ENCODE data around the gene CDS2.

Gene CDS2

GRCh38 chr20:5207138-5207537 lies 80.3 kb downstream of the CDS2 start (continued):
- no peak for TF ChIP-seq INSM2 (tag by site-specific recombination; IDR thresholded peaks at IDR 0.05)
- no peak for TF ChIP-seq ZNF302 (tag by site-specific recombination; IDR thresholded peaks at IDR 0.05; ENCODE audit: low read depth)
- TF ChIP-seq SP2 (tag by site-specific recombination; IDR thresholded peaks at IDR 0.05) = no peak
- no peak for TF ChIP-seq GLIS1 (tag by site-specific recombination; IDR thresholded peaks at IDR 0.05)
- TF ChIP-seq ZNF513 (tag by site-specific recombination; IDR thresholded peaks at IDR 0.05) = no peak
- no peak for TF ChIP-seq ZNF626 (tag by site-specific recombination; IDR thresholded peaks at IDR 0.05)
- no peak for TF ChIP-seq KLF8 (tag by site-specific recombination; IDR thresholded peaks at IDR 0.05)
- no peak for TF ChIP-seq ZNF26 (tag by site-specific recombination; IDR thresholded peaks at IDR 0.05)
- TF ChIP-seq ZNF473 (tag by site-specific recombination; IDR thresholded peaks at IDR 0.05) = no peak
- TF ChIP-seq, protein P1, sequence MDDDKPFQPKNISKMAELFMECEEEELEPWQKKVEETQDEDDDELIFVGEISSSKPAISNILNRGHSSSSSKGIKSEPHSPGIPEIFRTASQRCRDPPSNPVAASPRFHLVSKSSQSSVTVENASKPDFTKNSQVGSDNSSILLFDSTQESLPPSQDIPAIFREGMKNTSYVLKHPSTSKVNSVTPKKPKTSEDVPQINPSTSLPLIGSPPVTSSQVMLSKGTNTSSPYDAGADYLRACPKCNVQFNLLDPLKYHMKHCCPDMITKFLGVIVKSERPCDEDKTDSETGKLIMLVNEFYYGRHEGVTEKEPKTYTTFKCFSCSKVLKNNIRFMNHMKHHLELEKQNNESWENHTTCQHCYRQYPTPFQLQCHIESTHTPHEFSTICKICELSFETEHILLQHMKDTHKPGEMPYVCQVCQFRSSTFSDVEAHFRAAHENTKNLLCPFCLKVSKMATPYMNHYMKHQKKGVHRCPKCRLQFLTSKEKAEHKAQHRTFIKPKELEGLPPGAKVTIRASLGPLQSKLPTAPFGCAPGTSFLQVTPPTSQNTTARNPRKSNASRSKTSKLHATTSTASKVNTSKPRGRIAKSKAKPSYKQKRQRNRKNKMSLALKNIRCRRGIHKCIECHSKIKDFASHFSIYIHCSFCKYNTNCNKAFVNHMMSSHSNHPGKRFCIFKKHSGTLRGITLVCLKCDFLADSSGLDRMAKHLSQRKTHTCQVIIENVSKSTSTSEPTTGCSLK (tag by site-specific recombination; IDR thresholded peaks at IDR 0.05) = no peak

DNA sequence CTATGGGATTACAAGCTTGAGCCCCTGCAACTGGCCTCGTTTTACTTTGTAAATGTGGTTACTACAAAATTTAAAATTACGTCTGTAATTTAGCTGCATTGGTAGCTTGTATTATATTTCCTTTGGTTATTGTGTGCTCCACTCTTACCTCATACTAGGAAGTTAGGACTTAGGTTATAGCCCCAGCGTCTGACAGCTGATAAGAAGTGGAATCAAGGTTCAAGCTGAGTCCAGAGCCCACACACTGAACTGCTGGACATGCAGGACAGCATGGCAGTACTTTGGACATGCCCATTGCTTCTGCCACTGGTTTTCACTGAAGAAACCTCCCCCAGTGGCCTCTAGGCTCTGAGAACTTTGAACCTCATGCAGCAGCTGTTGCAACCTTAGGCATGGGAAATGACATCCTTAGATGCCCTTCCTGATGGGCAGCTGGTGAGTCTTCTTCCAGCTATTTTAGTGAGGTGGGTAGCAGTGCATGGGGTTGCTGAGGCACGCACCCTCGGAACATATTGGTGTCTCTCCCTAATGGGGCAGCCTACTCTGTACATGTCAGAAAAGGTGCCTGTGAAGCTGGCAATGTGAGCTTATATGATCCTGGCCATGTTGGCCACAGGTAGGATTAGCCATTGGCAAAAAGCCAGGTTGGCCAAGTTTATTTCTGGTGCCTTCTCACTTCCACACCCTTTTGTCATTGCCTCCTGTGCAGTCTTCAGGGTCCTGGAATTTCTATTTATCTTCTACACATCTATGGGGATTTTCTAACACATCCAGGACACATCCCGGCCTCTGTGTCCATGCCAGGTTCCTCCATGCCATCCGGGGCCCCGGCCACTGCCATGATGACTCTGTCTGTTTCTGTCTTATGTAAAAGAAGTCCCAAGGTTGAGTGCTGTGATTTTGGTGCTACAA lies 85.3 kb downstream of the CDS2 start:
- Histone ChIP-seq H3K4me1 (ENCODE audit: control insufficient read depth, insufficient read depth, low read length) (no peaks in the 10 kb centered on the region), H3K27ac (ENCODE audit: extremely low read depth, low read depth, low read length) (no peak overlapping the region), H3K4me3 (ENCODE audit: low read depth, low read length) (no peak overlapping the region), H3K9me3 (ENCODE audit: control insufficient read depth, insufficient read depth, low read depth, low read length) (no peaks in the 10 kb centered on the region), H3K36me3 (ENCODE audit: control insufficient read depth in 2 of 2, insufficient read depth in 1 of 2, low read length in 2 of 2) (peaks cover 5 to 9% of the 10 kb centered on the region in 2 experiments; a peak in 2 of 3 replicates)
- ChIA-PET CTCF (interaction anchor here (0.9 to 14.2 kb wide), 4 partner anchors 9 to 20 kb away, joined by 3 to 272 read pairs (median 3); no protein-coding TSS in a partner anchor), POLR2A (interaction anchor here (0.6 to 1.2 kb wide), 2 partner anchors 92 to 124 kb away, joined by 3 to 5 read pairs; partner anchors contain the start of gene PCNA)
- TF ChIP-seq ZNF585B (tag by site-specific recombination; IDR thresholded peaks at IDR 0.05) (no peak), ZNF513 (tag by site-specific recombination; IDR thresholded peaks at IDR 0.05) (no peak), ZNF266 (tag by site-specific recombination; IDR thresholded peaks at IDR 0.05; ENCODE audit: low read depth) (no peak), ZFP69B (tag by site-specific recombination; IDR thresholded peaks at IDR 0.05) (no peak), ZNF221 (tag by site-specific recombination; IDR thresholded peaks at IDR 0.05; ENCODE audit: borderline replicate concordance) (no peak), ZNF561 (tag by site-specific recombination; IDR thresholded peaks at IDR 0.05; ENCODE audit: borderline replicate concordance) (no peak), ZNF121 (tag by site-specific recombination; IDR thresholded peaks at IDR 0.05) (no peak), ZNF292 (tag by site-specific recombination; IDR thresholded peaks at IDR 0.05; ENCODE audit: borderline replicate concordance, low read depth) (no peak), GLI4 (tag by site-specific recombination; IDR thresholded peaks at IDR 0.05) (no peak), KLF7 (tag by site-specific recombination; IDR thresholded peaks at IDR 0.05; ENCODE audit: borderline replicate concordance) (no peak), OVOL3 (tag by site-specific recombination; IDR thresholded peaks at IDR 0.05) (no peak), ZNF510 (tag by site-specific recombination; IDR thresholded peaks at IDR 0.05; ENCODE audit: insufficient replicate concordance) (no peak), ZNF2 (tag by site-specific recombination; IDR thresholded peaks at IDR 0.05) (no peak), ZNF10 (tag by site-specific recombination; IDR thresholded peaks at IDR 0.05) (no peak), ZNF114 (tag by site-specific recombination; IDR thresholded peaks at IDR 0.05) (no peak), ZNF133 (tag by site-specific recombination; IDR thresholded peaks at IDR 0.05) (no peak)
- TF ChIP-seq, protein P2, sequence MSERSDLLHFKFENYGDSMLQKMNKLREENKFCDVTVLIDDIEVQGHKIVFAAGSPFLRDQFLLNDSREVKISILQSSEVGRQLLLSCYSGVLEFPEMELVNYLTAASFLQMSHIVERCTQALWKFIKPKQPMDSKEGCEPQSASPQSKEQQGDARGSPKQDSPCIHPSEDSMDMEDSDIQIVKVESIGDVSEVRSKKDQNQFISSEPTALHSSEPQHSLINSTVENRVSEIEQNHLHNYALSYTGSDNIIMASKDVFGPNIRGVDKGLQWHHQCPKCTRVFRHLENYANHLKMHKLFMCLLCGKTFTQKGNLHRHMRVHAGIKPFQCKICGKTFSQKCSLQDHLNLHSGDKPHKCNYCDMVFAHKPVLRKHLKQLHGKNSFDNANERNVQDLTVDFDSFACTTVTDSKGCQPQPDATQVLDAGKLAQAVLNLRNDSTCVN (tag by site-specific recombination; optimal IDR thresholded peaks at IDR 0.05) = no peak

All from HEK293 (cell line).